ENCODE results near the gene MMP3. TPM values are rescaled to one million over a fixed set of nuclear protein-coding genes. Genes with fewer than 3 reads are reported as not detected.

Gene MMP3
- total RNA-seq, 1 donor from 2014 or later = not detected

GRCh38 chr11:102853956-102854355 lies 10.5 kb upstream of the MMP3 start:
- Mint-ChIP-seq H3K4me3 (no peak overlapping the region), H3K27ac (ENCODE audit: unreplicated experiment) (no peak overlapping the region), H3K9me3 (no peaks in the 10 kb centered on the region), H3K36me3 (ENCODE audit: low read depth) (no peaks in the 10 kb centered on the region), H3K4me1 (no peaks in the 10 kb centered on the region), H3K27me3 (ENCODE audit: low read depth) (no peaks in the 10 kb centered on the region)
- DNase-seq (ENCODE audit: low read depth, low spot score) = no peak
- TF ChIP-seq CTCF (conservative IDR thresholded peaks at IDR 0.05) = no peak

GRCh38 chr11:102853055-102853454 lies 9.6 kb upstream of the MMP3 start:
- no peak for DNase-seq (ENCODE audit: low read depth, low spot score)
- no peaks in the 10 kb centered on the region for H3K36me3 Mint-ChIP-seq (ENCODE audit: low read depth)
- no peak overlapping the region for H3K27ac Mint-ChIP-seq (ENCODE audit: unreplicated experiment)
- H3K27me3 Mint-ChIP-seq (ENCODE audit: low read depth) = no peaks in the 10 kb centered on the region
- H3K4me3 Mint-ChIP-seq = no peak overlapping the region
- no peak for TF ChIP-seq CTCF (conservative IDR thresholded peaks at IDR 0.05)
- no peaks in the 10 kb centered on the region for H3K4me1 Mint-ChIP-seq
- H3K9me3 Mint-ChIP-seq = no peaks in the 10 kb centered on the region

GRCh38 chr11:102850973-102851745 lies 7.8 kb upstream of the MMP3 start:
- Mint-ChIP-seq H3K36me3 (ENCODE audit: low read depth) (no peaks in the 10 kb centered on the region), H3K4me3 (no peak overlapping the region), H3K4me1 (no peaks in the 10 kb centered on the region), H3K9me3 (peaks cover 3% of the 10 kb centered on the region), H3K27ac (ENCODE audit: unreplicated experiment) (no peak overlapping the region), H3K27me3 (ENCODE audit: low read depth) (peaks cover 2% of the 10 kb centered on the region)
- no peak for TF ChIP-seq CTCF (conservative IDR thresholded peaks at IDR 0.05)
- DNase-seq (ENCODE audit: low read depth, low spot score) = no peak

GRCh38 chr11:102849311-102849710 lies 5.9 kb upstream of the MMP3 start:
- Mint-ChIP-seq H3K27ac (ENCODE audit: unreplicated experiment) (no peak overlapping the region), H3K27me3 (ENCODE audit: low read depth) (peaks cover 2% of the 10 kb centered on the region), H3K4me3 (no peak overlapping the region), H3K4me1 (peaks cover 3% of the 10 kb centered on the region), H3K36me3 (ENCODE audit: low read depth) (no peaks in the 10 kb centered on the region), H3K9me3 (peaks cover 3% of the 10 kb centered on the region)
- no peak for TF ChIP-seq CTCF (conservative IDR thresholded peaks at IDR 0.05)
- DNase-seq (ENCODE audit: low read depth, low spot score) = no peak

- Mint-ChIP-seq H3K4me3 (no peak overlapping the region), H3K36me3 (ENCODE audit: low read depth) (no peaks in the 10 kb centered on the region), H3K4me1 (peaks cover 5% of the 10 kb centered on the region), H3K9me3 (peaks cover 3% of the 10 kb centered on the region), H3K27me3 (ENCODE audit: low read depth) (peaks cover 2% of the 10 kb centered on the region), H3K27ac (ENCODE audit: unreplicated experiment) (no peak overlapping the region)
- TF ChIP-seq CTCF (conservative IDR thresholded peaks at IDR 0.05) = no peak
- no peak for DNase-seq (ENCODE audit: low read depth, low spot score)
Observed at GRCh38 chr11:102846292-102846691, 2.9 kb upstream of the MMP3 start.
